GM23338 (cell line): ENCODE results near the gene SIRT3. TPM values are rescaled to one million over a fixed set of nuclear protein-coding genes. Genes with fewer than 3 reads are reported as not detected.

Experiments
- ATAC-seq: fragments of 200-7000 bp; cut with Tn5 transposase; 3 replicates; pipeline ENCODE4 v1.9.1; 2020
- DNase-seq: peaks from one replicate; pipeline ENCODE4 v3.0.0-alpha.2; 2015; ENCODE audit warnings: low spot score
- H2AFZ ChIP-seq: fragments of 200-600 bp; sonication (generic); 2 replicates; pipeline ENCODE4 v1.8.0; 2016; ENCODE audit warnings: antibody characterized with exemption, mild to moderate bottlenecking, moderate library complexity
- H3F3A ChIP-seq: fragments of 200-600 bp; sonication (generic); replicated peaks from 2 replicates; pipeline ENCODE4 v1.8.0; 2017; ENCODE audit warnings: antibody characterized with exemption, mixed run types, low read depth
- H3K27ac ChIP-seq: fragments of 200-600 bp; sonication (generic); 2 replicates; pipeline ENCODE4 v1.6.1; 2016; ENCODE audit warnings: low read depth
- H3K27me3 ChIP-seq: fragments of 200-600 bp; sonication (generic); 2 replicates; pipeline ENCODE4 v1.8.0; 2016; ENCODE audit warnings: mild to moderate bottlenecking, mixed run types, moderate library complexity; ENCODE audit not compliant: insufficient read depth
- H3K36me3 ChIP-seq: fragments of 200-600 bp; sonication (generic); 2 replicates; pipeline ENCODE4 v1.8.0; 2016; ENCODE audit warnings: mild to moderate bottlenecking; ENCODE audit not compliant: insufficient read depth
- H3K4me1 ChIP-seq: fragments of 200-600 bp; sonication (generic); 2 replicates; pipeline ENCODE4 v1.8.0; 2016; ENCODE audit warnings: mild to moderate bottlenecking, moderate library complexity; ENCODE audit not compliant: insufficient read depth
- H3K4me2 ChIP-seq: fragments of 200-600 bp; sonication (generic); 2 replicates; pipeline ENCODE4 v1.7.1; 2017; ENCODE audit warnings: mixed run types
- H3K4me3 ChIP-seq: fragments of 200-600 bp; sonication (generic); 2 replicates; pipeline ENCODE4 v1.6.1; 2016; ENCODE audit warnings: mixed run types
- H3K79me2 ChIP-seq: fragments of 200-600 bp; sonication (generic); replicated peaks from 2 replicates; pipeline ENCODE4 v1.8.0; 2017; ENCODE audit warnings: mild to moderate bottlenecking; ENCODE audit not compliant: insufficient read depth
- H3K9me2 ChIP-seq: fragments of 200-600 bp; sonication (generic); 2 replicates; pipeline ENCODE4 v1.8.0; 2017; ENCODE audit not compliant: insufficient read depth
- H4K20me1 ChIP-seq: fragments of 200-600 bp; sonication (generic); replicated peaks from 2 replicates; pipeline ENCODE4 v1.8.0; 2017; ENCODE audit warnings: mild to moderate bottlenecking; ENCODE audit not compliant: insufficient read depth
- H3K27ac Mint-ChIP-seq: 2 replicates; pipeline ENCODE4 v1.8.0; 2020; ENCODE audit warnings: inconsistent platforms, mild to moderate bottlenecking, moderate library complexity, mixed read lengths
- H3K27me3 Mint-ChIP-seq: 3 replicates; pipeline ENCODE4 v1.8.0; 2022; ENCODE audit warnings: low read depth, mild to moderate bottlenecking, moderate library complexity, mixed read lengths, inconsistent platforms; ENCODE audit not compliant: insufficient read depth, poor library complexity
- H3K36me3 Mint-ChIP-seq: 3 replicates; pipeline ENCODE4 v1.8.0; 2021; ENCODE audit warnings: low read depth, mild to moderate bottlenecking, inconsistent platforms, moderate library complexity, mixed read lengths
- H3K4me1 Mint-ChIP-seq: 3 replicates; pipeline ENCODE4 v1.8.0; 2020; ENCODE audit warnings: mild to moderate bottlenecking, inconsistent platforms, mixed read lengths
- H3K4me3 Mint-ChIP-seq: 3 replicates; pipeline ENCODE4 v1.8.0; 2021; ENCODE audit warnings: moderate library complexity, mild to moderate bottlenecking, inconsistent platforms, mixed read lengths
- H3K9me3 Mint-ChIP-seq: 3 replicates; pipeline ENCODE4 v1.8.0; 2020; ENCODE audit warnings: moderate library complexity, mild to moderate bottlenecking, inconsistent platforms, mixed read lengths
- CREB1 ChIP-seq: fragments of 250-450 bp; sonication (Bioruptor Pico); IDR thresholded peaks from 2 replicates; pipeline ENCODE4 v1.5.0; 2020; ENCODE audit warnings: low read depth, mild to moderate bottlenecking, moderate library complexity
- EZH2 ChIP-seq: fragments of 200-600 bp; sonication (generic); IDR thresholded peaks from one replicate; pipeline ENCODE4 v1.8.0; 2017; ENCODE audit warnings: antibody characterized with exemption, mild to moderate bottlenecking, low read depth; ENCODE audit not compliant: unreplicated experiment
- EZH2phosphoT487 ChIP-seq: fragments of 200-600 bp; sonication (generic); IDR thresholded peaks from one replicate; pipeline ENCODE4 v1.8.1; 2018; ENCODE audit warnings: antibody characterized with exemption; ENCODE audit not compliant: unreplicated experiment
- JUNB ChIP-seq: IDR thresholded peaks from one replicate; pipeline ENCODE4 v1.6.1; 2016; ENCODE audit warnings: antibody characterized with exemption; ENCODE audit not compliant: unreplicated experiment
- NANOG ChIP-seq: IDR thresholded peaks from 2 replicates; pipeline ENCODE4 v1.6.1; 2016; ENCODE audit warnings: antibody characterized with exemption, borderline replicate concordance
- POLR2AphosphoS5 ChIP-seq: IDR thresholded peaks from 2 replicates; pipeline ENCODE4 v1.6.1; 2016; ENCODE audit warnings: antibody characterized with exemption, low read depth
- STAT1 ChIP-seq: IDR thresholded peaks from one replicate; pipeline ENCODE4 v1.6.1; 2016; ENCODE audit warnings: antibody characterized with exemption; ENCODE audit not compliant: unreplicated experiment
- ZNF114 ChIP-seq: fragments of 250-450 bp; sonication (Bioruptor Pico); IDR thresholded peaks from 2 replicates; pipeline ENCODE4 v1.5.0; 2020; ENCODE audit warnings: mild to moderate bottlenecking, moderate library complexity
- ZNF331 ChIP-seq: fragments of 250-450 bp; sonication (Bioruptor Pico); IDR thresholded peaks from 2 replicates; pipeline ENCODE4 v1.5.0; 2020; ENCODE audit warnings: low read depth, mild to moderate bottlenecking, moderate library complexity
- polyA plus RNA-seq: library from polyadenylated mRNA; unstranded; fragments of >200 nt; fragmentation: Nextera tagmentation; extraction: Ambion mirVana; gene quantifications from 2 replicates; pipeline ENCODE4 v1.2.1, GENCODE V29; 2016
- total RNA-seq: library from RNA; depleted of rRNA; stranded (reverse); fragments of >200 nt; shearing (Covaris generic); gene quantifications from 2 replicates; pipeline ENCODE4 v1.2.3, GENCODE V29; 2014
- TF ChIP-seq, protein P1 (sequence below): IDR thresholded peaks from 2 replicates; pipeline ENCODE4 v1.6.1; 2016; ENCODE audit warnings: antibody characterized with exemption
- TF ChIP-seq, protein P2 (sequence below): IDR thresholded peaks from one replicate; pipeline ENCODE4 v1.6.1; 2018; ENCODE audit warnings: antibody characterized with exemption; ENCODE audit not compliant: unreplicated experiment
- TF ChIP-seq, protein P3 (sequence below), 2 experiments: fragments of 200-600 bp in 1 of 2; sonication (generic) in 1 of 2; conservative IDR thresholded peaks; 2 replicates each; pipeline versions ENCODE4 v1.5.1 to v1.6.1; 2016 to 2017; ENCODE audit warnings: antibody characterized with exemption in 2 of 2, low read depth in 2 of 2, mild to moderate bottlenecking in 2 of 2, moderate library complexity in 1 of 2
- TF ChIP-seq, protein P4 (sequence below): fragments of 250-450 bp; sonication (Bioruptor Pico); IDR thresholded peaks from 2 replicates; pipeline ENCODE4 v1.5.0; 2020; ENCODE audit warnings: mild to moderate bottlenecking, moderate library complexity

Gene SIRT3
- total and polyA plus RNA-seq, 2 experiments from 2014 or later, result 7.0 to 11.4 TPM

DNA sequence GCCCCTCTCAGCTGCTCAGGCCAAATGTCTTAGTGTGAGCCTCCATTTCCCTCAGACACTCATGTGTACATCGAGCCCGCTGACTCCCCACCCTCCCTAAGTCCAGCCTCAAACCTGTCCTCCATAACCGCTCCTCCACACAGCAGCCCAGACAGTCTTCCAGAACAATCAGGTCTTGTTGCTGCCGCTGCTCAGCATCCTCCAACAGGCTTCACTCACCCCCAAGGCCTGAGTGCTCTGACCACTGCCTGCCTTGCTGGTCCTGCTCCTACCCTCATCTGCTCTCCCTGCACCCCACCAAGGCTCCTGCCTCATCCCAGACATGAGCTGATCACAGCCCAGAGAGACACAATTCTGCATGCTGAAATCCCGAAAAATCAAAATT lies 17.7 kb upstream of the SIRT3 start:
- Mint-ChIP-seq H3K4me1 (no peaks in the 10 kb centered on the region; the same call in none of the 3 replicates), H3K9me3 (peaks cover 5% of the 10 kb centered on the region; the same call in 1 of the 3 replicates), H3K36me3 (peaks cover 40% of the 10 kb centered on the region), H3K4me3 (no peak overlapping the region), H3K27ac (no peak overlapping the region; the same call in 1 of the 2 replicates), H3K27me3 (peaks cover 1% of the 10 kb centered on the region)
- TF ChIP-seq CREB1 (CRISPR knock-in tag), result no peak
- no peak for TF ChIP-seq ZNF331
- TF ChIP-seq JUNB, result no peak
- TF ChIP-seq STAT1, result no peak
- TF ChIP-seq EZH2, result no peak
- TF ChIP-seq, protein P1, sequence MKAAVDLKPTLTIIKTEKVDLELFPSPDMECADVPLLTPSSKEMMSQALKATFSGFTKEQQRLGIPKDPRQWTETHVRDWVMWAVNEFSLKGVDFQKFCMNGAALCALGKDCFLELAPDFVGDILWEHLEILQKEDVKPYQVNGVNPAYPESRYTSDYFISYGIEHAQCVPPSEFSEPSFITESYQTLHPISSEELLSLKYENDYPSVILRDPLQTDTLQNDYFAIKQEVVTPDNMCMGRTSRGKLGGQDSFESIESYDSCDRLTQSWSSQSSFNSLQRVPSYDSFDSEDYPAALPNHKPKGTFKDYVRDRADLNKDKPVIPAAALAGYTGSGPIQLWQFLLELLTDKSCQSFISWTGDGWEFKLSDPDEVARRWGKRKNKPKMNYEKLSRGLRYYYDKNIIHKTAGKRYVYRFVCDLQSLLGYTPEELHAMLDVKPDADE, result no peak
- TF ChIP-seq, protein P2, sequence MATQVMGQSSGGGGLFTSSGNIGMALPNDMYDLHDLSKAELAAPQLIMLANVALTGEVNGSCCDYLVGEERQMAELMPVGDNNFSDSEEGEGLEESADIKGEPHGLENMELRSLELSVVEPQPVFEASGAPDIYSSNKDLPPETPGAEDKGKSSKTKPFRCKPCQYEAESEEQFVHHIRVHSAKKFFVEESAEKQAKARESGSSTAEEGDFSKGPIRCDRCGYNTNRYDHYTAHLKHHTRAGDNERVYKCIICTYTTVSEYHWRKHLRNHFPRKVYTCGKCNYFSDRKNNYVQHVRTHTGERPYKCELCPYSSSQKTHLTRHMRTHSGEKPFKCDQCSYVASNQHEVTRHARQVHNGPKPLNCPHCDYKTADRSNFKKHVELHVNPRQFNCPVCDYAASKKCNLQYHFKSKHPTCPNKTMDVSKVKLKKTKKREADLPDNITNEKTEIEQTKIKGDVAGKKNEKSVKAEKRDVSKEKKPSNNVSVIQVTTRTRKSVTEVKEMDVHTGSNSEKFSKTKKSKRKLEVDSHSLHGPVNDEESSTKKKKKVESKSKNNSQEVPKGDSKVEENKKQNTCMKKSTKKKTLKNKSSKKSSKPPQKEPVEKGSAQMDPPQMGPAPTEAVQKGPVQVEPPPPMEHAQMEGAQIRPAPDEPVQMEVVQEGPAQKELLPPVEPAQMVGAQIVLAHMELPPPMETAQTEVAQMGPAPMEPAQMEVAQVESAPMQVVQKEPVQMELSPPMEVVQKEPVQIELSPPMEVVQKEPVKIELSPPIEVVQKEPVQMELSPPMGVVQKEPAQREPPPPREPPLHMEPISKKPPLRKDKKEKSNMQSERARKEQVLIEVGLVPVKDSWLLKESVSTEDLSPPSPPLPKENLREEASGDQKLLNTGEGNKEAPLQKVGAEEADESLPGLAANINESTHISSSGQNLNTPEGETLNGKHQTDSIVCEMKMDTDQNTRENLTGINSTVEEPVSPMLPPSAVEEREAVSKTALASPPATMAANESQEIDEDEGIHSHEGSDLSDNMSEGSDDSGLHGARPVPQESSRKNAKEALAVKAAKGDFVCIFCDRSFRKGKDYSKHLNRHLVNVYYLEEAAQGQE, result no peak
- TF ChIP-seq EZH2phosphoT487, result no peak
- TF ChIP-seq NANOG, result no peak
- TF ChIP-seq, protein P3, sequence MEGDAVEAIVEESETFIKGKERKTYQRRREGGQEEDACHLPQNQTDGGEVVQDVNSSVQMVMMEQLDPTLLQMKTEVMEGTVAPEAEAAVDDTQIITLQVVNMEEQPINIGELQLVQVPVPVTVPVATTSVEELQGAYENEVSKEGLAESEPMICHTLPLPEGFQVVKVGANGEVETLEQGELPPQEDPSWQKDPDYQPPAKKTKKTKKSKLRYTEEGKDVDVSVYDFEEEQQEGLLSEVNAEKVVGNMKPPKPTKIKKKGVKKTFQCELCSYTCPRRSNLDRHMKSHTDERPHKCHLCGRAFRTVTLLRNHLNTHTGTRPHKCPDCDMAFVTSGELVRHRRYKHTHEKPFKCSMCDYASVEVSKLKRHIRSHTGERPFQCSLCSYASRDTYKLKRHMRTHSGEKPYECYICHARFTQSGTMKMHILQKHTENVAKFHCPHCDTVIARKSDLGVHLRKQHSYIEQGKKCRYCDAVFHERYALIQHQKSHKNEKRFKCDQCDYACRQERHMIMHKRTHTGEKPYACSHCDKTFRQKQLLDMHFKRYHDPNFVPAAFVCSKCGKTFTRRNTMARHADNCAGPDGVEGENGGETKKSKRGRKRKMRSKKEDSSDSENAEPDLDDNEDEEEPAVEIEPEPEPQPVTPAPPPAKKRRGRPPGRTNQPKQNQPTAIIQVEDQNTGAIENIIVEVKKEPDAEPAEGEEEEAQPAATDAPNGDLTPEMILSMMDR (conservative IDR thresholded peaks at IDR 0.05; ENCODE audit: low read depth in 2 of 2), result no peak
- TF ChIP-seq ZNF114 (CRISPR knock-in tag), result no peak
- no peak for TF ChIP-seq POLR2AphosphoS5
- TF ChIP-seq, protein P4, sequence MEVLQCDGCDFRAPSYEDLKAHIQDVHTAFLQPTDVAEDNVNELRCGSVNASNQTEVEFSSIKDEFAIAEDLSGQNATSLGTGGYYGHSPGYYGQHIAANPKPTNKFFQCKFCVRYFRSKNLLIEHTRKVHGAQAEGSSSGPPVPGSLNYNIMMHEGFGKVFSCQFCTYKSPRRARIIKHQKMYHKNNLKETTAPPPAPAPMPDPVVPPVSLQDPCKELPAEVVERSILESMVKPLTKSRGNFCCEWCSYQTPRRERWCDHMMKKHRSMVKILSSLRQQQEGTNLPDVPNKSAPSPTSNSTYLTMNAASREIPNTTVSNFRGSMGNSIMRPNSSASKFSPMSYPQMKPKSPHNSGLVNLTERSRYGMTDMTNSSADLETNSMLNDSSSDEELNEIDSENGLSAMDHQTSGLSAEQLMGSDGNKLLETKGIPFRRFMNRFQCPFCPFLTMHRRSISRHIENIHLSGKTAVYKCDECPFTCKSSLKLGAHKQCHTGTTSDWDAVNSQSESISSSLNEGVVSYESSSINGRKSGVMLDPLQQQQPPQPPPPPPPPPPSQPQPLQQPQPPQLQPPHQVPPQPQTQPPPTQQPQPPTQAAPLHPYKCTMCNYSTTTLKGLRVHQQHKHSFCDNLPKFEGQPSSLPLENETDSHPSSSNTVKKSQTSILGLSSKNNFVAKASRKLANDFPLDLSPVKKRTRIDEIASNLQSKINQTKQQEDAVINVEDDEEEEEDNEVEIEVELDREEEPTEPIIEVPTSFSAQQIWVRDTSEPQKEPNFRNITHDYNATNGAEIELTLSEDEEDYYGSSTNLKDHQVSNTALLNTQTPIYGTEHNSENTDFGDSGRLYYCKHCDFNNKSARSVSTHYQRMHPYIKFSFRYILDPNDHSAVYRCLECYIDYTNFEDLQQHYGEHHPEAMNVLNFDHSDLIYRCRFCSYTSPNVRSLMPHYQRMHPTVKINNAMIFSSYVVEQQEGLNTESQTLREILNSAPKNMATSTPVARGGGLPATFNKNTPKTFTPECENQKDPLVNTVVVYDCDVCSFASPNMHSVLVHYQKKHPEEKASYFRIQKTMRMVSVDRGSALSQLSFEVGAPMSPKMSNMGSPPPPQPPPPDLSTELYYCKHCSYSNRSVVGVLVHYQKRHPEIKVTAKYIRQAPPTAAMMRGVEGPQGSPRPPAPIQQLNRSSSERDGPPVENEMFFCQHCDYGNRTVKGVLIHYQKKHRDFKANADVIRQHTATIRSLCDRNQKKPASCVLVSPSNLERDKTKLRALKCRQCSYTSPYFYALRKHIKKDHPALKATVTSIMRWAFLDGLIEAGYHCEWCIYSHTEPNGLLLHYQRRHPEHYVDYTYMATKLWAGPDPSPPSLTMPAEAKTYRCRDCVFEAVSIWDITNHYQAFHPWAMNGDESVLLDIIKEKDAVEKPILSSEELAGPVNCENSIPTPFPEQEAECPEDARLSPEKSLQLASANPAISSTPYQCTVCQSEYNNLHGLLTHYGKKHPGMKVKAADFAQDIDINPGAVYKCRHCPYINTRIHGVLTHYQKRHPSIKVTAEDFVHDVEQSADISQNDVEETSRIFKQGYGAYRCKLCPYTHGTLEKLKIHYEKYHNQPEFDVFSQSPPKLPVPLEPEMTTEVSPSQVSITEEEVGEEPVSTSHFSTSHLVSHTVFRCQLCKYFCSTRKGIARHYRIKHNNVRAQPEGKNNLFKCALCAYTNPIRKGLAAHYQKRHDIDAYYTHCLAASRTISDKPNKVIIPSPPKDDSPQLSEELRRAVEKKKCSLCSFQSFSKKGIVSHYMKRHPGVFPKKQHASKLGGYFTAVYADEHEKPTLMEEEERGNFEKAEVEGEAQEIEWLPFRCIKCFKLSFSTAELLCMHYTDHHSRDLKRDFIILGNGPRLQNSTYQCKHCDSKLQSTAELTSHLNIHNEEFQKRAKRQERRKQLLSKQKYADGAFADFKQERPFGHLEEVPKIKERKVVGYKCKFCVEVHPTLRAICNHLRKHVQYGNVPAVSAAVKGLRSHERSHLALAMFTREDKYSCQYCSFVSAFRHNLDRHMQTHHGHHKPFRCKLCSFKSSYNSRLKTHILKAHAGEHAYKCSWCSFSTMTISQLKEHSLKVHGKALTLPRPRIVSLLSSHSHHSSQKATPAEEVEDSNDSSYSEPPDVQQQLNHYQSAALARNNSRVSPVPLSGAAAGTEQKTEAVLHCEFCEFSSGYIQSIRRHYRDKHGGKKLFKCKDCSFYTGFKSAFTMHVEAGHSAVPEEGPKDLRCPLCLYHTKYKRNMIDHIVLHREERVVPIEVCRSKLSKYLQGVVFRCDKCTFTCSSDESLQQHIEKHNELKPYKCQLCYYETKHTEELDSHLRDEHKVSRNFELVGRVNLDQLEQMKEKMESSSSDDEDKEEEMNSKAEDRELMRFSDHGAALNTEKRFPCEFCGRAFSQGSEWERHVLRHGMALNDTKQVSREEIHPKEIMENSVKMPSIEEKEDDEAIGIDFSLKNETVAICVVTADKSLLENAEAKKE (CRISPR knock-in tag), result no peak
- Histone ChIP-seq H4K20me1 (no peaks in the 10 kb centered on the region), H3K4me1 (no peaks in the 10 kb centered on the region), H3K36me3 (peaks cover 12% of the 10 kb centered on the region; the same call in 1 of the 2 replicates), H3K4me3 (no peak overlapping the region), H3F3A (peaks cover 16% of the 10 kb centered on the region), H3K27ac (no peak overlapping the region), H3K9me2 (peaks cover 4% of the 10 kb centered on the region; the same call in 1 of the 2 replicates), H3K79me2 (no peaks in the 10 kb centered on the region), H3K4me2 (no peak overlapping the region), H2AFZ (no peak overlapping the region), H3K27me3 (no peaks in the 10 kb centered on the region)
- ATAC-seq (no peak), DNase-seq (no peak)
